GM21390 (cell line): Measurements from ENCODE around the gene CXCL9.
"Not testable (repeated sequence)": the region's sequence is repeated elsewhere in the genome, so short reads cannot be mapped to it uniquely, and the experiment has no call there.

Experiments used
- ATAC-seq: cut with Tn5 transposase; IDR thresholded peaks from one replicate; pipeline ENCODE4 v1.9.1; 2021; ENCODE audit not compliant: unreplicated experiment

Gene CXCL9

DNA sequence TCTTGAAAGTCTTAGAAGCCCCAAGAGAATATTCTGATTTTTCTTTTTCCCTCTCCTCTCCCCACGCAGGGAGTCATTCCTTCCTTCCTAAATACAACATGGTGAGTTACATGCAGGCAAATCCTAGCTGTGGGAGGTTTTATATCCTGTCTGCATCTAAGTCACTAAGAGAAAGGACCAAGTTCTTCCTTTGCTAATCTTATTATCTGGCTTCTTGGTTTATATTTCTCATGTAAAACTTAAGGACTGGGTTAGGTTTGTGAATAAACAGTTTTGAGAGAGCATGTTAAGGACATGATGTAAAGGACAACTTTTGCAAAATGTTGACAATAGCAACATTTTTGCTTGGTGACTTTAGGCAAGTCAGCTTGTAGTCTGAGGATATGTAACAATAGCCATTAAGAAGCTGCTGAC lies 5.1 kb upstream of the CXCL9 start:
- ATAC-seq, result no peak

DNA sequence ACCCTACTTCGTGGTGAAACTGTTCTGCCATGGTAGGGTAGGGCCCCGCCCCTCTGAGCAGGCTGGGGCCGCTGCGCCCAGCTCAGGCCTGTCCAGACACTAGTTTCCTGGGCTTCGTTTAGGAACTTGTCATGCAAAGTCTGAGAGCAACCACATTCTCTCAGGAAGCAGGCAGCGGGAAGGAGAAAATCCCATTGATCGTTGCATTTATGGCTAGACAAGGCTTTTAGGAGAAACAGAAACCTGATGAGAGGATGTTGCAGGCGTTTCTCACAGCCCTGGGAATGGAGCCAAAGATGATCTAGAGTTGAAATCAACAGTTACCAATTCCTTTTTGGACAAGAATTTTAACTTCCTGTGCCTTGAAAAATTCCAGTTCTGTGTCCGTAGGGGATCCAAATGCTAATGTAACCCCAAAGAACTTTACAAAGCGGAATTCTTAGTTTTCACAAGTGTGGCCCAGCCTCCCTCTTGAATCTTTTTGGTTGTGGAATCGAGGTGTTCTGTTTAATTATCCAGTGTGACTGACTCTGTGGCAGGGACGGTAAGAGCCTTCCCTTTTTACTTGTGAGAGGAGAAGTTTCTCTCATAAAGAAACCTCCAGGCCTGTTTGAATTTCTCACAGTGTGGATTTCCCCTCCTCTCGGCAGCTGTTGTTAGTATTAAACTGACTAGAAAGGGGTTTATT lies 4.5 kb upstream of the CXCL9 start:
- ATAC-seq, result peak; percentile 73

DNA sequence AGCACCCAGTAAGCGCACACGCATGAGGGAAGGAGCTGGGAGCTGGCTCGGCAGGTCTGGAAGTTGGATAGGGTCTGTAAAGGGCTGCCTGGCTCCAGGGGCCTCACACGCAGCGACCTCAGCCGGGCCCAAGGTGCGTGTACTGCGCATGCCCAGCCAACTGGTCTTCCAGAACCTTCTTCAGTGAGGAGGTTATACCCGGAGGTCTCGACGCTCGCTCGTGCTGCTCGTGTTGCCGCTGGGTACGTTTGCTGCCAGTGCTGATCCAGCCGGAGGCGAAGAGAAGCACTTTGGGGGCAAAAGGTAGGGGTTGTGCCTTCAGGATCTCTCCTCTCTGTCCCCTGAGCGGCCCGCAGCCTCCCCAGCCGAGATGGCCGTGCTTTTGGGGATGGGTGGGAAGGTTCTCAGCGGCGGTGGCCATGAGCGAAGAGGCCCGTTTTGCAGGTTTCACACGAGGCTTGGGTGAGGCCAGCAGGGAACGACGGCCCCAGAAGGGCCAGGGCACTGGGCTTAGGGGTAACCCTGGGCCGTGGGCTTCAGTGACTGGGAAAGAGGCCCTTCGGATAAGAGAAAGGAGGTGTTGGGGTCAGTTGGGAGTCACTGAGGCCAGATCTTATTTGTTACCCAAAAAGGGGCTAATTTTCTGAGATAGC lies 3.8 kb upstream of the CXCL9 start:
- no peak for ATAC-seq

DNA sequence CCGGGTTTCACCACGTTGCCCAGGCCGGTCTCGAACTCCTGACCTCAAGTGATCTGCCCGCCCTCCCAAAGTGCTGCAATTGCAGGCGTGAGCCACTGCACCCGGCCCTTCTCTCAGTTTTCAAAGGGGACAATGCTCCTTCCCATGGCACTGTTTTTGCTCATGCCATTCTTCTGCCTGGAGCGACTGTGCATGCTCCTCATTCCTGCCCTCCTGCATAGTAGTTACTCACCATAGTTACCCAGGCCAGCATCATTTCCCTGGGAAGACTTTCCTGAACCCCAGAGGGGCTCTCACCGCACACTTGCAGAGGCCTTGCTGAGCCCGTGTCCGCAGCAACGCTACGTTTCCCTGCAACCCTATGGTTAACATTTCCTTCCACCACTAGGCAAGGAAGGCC lies 3.3 kb upstream of the CXCL9 start:
- no peak for ATAC-seq

DNA sequence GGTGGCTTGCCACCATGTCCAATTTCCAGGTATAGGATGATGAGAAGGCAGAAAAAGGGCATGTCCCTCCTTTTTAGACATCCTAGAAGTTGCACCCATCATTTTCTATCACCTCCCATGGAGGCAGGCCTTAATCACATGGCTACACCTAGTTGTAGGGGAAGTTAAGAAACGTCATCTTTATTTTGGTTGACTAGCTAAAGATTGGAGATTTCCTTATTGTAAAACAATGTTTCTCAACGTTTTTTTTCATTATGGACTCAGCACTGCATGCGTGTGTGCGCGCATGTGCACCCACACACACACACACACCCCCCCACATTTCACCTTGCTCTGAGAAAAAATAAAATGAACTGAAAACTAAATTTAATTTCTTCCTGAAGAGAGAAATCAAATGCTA lies 2.0 kb upstream of the CXCL9 start:
- ATAC-seq, result no peak

DNA sequence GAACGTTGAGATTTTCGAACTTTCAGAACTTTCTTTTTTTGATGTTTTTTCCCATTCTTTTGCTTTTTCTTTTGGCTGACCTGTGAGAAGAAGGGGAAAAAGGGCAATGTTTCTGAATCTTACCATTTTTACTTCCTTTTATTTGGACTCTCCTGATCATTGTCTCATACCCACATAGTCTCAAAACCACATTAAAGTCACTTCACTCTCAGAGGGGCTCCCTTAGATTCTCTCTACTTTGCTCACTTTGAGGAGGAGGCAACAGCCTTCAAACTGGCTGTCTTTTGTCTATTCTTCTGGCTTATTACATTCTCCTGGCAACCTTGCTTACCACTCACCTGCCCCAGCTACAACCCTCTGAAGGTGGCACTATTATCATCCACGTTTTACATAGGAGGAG lies 3.7 kb downstream of the CXCL9 start:
- ATAC-seq, result no peak

DNA sequence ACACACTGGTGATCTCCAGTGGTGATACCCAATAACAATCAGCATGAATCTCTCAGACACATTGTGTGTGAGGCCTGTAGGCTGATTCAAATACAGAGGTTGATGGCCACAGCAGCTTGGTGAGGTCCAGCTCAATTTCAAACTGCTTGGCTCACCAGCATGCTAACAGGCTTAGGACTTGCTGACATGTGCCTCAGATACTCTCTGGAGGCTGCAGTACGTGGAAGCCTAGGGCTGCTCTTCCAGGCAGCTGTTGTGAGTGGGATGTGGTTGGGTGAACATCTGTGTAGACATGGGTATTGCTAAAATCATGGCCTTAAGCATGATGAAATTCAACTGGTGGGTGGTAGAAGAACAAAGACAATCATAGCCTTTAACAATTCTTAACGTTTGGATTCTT lies 4.3 kb downstream of the CXCL9 start:
- ATAC-seq, result no peak

DNA sequence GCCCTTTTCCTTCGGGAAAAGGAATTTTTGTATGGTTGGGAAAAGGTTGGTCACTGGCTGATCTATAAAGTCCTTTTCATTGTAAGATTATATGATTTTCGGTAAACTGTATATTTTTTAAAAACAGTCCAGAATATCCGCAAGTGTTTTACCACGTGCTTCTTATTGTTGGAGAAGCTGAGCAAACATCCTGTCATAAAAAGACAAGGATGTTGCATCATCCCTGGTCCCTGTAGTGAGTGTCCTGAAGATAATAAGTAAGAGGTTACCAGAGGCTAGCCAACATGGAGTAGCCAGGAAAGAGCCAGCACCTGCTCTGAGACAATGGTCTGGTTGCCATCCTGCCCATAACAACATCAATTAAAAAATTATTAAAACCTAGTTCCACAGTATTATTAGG lies 5.1 kb downstream of the CXCL9 start:
- no peak for ATAC-seq

DNA sequence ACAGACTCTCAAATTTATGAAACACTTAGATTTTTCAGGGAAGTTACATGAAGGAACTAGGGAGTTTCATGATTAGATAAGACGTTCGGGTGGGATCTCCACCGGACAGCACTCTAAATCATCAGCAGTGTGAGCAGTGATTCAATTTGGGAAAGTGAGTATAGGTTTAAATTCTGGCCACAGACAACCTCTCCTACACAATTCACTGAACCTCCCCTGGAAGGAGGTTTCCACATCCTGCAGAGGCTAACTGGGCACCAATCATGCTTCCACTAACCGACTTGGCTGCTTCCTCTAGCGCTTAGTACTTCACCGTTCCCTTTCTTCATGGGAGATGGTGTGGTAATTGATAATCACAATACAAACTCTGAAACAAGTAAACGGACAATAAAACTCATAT lies 5.6 kb downstream of the CXCL9 start:
- ATAC-seq, result no peak

DNA sequence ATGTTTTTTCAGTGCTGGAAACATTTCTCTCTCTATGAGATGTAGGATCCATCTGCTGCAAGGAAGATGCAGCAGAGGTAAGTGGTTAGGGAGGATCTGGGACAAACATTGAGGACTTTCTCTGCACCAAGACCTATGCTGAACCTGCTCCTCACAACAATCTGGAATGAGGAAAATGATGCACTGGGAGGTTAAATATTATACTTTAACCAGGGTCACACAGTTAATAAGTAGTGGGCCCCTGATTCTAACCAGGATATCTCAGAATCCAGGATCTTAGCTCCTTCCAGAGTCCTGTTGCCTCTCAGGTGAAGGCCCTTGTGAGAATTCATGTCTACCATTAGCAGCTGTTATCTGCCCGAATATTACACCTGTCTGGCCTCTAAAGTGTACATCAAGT lies 7.0 kb downstream of the CXCL9 start:
- no peak for ATAC-seq

DNA sequence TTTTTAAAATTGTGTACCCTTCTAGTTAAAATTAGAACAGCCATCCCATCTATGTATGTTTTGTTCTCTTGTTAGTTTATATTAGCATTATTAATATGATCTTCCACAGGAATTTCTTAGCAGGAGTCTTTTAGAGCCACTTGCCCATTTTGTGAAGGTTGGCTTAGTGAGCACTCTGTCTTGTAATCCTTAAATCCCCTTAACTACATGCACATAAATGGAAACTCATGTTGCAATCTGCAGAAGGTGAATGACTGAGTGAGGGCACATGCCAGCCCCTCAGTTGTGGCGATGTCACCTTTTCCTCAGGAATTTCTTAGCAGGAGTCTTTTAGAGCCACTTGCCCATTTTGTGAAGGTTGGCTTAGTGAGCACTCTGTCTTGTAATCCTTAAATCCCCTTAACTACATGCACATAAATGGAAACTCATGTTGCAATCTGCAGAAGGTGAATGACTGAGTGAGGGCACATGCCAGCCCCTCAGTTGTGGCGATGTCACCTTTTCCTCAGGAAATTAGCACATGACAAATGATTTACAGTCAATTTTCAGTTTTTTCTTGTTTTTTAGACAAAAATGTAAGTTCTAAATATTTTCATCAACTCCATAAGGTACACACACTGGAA lies 8.7 kb downstream of the CXCL9 start:
- ATAC-seq, result not testable (repeated sequence)

DNA sequence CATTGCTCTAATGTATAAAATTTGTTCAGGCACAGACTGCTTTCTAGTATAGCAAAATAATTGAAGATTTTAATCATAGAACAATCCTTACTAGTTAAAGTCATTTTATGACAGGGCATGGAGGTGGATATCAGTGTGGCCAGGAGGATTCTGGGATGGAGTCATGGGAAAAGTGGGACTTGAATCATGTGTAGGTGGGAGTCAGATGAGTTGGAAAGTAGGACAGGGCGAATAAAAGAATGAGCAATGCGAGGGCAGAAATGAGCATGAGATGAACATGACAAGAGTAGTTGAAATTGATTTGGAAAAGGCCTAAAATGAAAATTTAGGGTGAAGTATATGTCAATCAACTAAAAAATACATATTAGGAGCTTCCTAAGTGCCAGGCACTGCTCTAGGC lies 9.4 kb downstream of the CXCL9 start:
- ATAC-seq, result no peak

DNA sequence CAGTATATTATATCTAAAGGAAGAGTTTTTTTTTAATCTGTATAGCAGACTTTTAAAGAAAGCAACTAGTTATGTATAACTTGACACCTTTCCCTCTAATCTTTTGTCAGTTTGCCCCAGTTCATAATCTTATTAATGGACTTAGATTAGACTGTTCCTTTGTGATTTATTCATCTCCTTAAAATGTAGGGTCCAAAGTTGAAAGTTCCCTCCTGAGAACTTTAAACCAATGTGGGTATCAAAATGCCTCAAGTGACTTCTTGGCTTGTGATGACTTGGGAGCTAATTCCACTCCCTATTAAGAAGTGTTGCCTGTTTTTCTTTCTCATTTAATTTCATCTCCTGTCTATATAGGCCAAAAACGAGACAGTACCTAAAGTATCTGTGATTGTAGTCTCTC lies 10.2 kb downstream of the CXCL9 start:
- no peak for ATAC-seq

DNA sequence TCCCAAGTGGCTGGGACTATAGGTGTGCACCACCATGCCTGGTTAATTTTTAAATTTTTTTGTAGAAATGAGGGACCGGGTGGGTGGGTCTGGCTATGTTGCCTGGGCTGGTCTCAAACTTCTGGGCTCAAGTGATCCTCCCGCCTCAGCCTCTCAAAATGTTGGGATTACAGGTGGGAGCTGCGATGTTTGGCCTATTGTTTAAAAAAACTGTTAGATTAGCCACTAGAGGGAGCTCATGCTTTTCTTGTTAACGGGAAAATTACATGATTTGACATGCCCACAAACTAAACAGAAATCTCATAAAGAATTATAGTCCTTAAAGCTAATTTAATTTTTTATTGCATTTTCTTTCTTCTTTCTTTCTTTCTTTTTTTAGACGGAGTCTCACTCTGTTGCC lies 11.6 kb downstream of the CXCL9 start:
- no peak for ATAC-seq

DNA sequence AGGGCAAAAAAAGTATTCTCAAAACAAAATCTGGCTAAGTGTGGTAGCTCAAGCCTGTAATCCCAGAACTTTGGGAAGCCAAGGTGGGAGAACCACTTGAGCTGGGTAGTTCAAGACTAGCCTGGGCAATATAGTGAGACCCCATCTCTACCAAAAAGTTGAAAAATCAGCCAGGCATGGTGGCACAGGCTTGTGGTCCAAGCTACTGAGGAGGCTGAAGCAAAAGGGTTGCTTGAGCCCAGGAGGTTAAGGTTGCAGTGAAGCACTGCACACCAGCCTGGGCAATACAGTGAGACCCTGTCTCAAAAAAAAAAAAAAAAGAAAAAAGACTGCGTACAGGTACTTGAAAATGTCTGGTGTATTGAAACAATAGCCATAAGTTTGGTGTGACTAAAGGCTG lies 14.8 kb downstream of the CXCL9 start:
- no peak for ATAC-seq

DNA sequence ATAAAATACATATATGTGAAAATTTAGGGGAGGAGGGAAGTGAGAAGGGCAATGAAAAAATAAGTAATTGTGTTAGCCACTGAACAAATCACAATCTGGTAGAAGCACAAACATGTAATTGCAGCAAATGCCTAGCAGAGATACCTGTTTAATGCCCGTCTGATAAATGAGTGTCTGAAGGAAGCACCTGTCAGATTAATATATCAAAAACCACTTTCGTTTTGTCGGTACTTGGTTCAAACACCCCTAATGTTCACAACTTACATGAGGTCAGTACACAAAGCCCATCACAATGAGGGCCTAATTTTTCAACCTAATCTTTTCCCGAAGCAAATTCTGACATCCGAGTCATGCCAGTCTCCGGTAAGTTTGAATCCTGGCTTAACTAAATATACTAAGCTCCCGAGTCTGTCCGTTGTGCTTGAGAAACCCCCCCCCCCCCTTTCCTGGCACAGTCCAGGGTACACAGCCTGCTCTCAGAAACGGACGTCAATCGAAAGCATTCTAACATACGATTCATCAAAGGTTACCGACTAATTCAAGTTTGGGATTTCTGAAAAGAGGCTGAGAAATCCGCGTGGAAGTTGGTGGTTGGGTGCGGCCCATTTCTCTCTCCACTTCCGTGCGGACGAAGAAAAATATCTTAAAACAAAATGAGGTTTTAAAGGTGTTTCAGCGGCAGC lies 17.3 kb downstream of the CXCL9 start:
- ATAC-seq, result no peak

DNA sequence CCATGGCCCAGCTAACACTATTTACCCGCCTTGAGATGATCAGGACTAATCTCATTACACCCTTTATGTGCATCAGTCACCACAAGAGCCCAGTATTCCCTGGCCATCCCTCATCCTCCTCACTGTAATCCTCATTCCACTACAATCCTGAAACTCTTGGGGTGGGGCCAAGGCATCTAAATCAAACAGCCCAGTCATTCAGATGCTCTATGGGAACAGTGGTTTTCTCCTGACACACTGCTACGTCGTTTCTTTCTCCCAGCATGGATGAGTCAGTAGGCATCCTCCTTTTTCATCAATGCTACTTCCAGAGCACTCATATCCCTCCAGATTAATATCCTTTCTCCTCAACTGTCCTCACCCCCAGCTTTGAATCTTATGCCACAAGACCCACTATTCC lies 22.2 kb downstream of the CXCL9 start:
- ATAC-seq, result no peak

DNA sequence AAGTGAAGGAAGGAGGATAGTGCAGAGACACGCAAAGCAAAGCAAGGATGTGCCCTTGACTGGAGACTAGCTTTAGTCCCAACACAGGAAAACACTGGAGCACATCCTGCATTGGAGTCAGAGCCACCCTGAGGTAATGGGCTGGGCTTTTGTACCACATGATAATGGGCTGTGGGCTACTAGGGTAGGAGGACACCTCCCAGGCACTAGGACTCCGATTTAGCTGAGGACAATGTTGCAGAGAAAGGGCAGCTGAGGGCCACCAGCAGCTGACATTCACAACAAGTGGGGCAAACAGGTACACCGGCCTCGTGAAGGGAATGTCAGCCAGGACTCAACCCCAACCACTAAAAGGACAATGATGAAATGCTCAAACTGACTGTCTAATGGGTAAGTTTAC lies 26.7 kb downstream of the CXCL9 start:
- ATAC-seq, result no peak

DNA sequence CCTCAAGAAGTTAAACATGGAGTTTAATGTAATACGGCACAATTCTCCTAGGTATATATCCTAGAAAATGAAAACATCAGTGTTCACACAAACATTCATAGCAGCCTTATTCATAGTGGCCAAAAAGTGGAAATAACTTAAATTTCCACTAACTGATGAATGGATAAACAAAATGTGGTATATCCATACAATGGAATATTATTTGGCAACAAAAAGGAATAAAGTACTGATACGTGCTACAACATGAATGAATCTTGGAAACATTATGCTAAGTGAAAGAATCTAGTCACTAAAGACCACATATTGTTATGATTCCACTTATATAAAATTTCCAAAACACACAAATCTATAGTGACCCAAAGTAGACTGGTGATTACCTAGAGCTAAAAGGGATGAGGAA lies 31.1 kb downstream of the CXCL9 start:
- no peak for ATAC-seq

DNA sequence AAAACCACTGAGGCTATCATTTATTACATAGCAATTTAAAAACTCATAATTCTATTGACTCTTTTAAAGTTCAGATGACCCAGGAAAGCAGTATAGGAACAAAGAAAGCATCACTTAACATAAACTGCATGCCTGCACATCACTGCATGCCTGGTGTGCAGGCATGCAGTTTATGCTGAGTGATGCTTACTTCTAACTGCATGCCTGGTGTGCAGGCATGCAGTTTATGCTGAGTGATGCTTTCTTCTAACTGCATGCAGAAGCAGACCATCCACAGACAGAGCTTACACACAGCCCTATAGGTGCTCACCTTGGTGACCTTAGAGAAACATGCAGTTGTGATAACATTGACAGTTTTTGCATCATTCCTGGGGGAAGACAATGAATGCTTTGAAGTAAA lies 33.5 kb downstream of the CXCL9 start:
- no peak for ATAC-seq

DNA sequence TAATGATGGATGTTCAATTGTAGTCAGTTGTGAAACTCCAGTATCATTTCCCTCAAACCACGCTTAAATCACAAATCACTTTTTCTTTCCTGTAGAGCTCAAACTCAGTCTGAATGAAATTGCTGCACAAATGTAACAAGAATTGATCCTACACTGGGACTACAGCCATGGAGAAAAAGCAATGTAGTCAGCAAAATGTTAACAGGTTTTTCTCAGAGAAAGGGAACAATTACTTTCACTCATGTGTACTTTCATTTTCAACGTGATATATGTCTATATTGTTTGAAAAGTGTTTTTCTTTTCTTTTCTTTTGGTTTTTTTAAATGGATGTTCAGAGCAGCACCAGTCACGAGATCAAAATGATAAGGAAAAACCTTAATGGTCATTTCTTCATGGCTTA lies 39.2 kb downstream of the CXCL9 start:
- ATAC-seq, result no peak

DNA sequence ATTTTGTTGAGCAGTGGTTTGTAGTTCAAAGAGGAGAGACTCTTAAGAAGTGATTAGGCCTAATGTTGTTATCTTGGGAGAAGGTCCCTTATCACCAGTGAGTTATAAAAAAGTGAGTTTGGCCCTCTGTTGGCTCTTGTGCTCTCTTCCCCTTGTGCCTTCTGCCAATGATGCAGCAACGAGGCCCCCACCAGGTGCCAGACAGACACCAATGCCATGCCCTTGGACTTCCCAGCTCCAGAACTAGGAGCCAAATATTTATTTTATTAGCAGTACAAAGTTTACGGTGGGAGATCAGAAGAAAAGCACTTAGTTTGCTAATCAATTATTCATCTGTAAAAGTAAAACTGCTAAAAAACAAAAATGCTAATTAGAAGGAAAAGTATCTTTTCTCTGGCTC lies 43.8 kb downstream of the CXCL9 start:
- ATAC-seq, result no peak
